Activated CD4-positive, alpha-beta T cell treated with anti-CD3 and anti-CD28 coated beads, Interleukin-2, amount 50 U/mL, for 48 hours (primary cell): ENCODE data around the gene COL7A1.
"Not testable (repeated sequence)": the region's sequence is repeated elsewhere in the genome, so short reads cannot be mapped to it uniquely, and the experiment has no call there.

Experiments used
- DNase-seq, 2 experiments: peaks; one replicate each; pipeline ENCODE4 v3.0.0-alpha.2; 2020

Gene COL7A1

GRCh38 chr3:48563382-48563918 lies 31.7 kb downstream of the COL7A1 start, which contains the start of gene UCN2:
Gene UCN2, minus strand, starts transcription at chr3:48563781. Its CDS starts 657 bp downstream, at chr3:48563124.
- no peak for DNase-seq

DNA sequence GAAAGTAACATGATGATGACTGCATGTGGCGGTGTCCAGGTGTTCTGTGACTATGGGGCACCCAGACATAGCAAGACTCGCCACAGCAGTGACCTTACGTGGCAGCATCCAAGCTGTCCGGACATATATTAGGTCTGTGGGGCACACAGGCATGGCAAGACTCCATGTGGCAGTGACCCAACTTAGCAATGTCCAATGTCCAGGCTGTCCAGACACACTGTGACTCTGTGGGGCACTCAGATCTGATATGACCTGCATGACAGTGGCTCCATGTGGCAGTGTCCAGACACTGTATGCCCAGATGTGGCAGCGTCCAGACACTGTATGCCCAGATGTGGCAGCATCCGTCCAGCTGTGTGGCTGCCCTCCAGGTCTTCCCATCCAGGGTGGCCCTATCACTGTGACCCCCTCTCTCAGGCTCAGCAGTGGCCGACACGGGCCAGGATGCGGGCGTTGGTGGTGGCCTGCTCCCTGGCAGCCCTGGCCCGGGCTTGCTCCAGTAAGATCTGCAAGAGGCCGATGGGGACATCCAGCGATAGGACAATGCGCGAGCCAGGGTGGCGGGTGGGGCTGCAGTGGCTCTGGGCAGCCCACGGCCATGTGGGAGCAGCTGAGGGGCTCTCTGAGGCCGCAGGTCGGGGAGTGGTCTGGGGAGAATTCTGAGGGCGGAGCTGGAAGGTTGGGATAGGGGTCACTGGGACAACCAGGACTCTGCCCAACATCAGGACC lies 32.6 kb downstream of the COL7A1 start:
- DNase-seq: no peak

DNA sequence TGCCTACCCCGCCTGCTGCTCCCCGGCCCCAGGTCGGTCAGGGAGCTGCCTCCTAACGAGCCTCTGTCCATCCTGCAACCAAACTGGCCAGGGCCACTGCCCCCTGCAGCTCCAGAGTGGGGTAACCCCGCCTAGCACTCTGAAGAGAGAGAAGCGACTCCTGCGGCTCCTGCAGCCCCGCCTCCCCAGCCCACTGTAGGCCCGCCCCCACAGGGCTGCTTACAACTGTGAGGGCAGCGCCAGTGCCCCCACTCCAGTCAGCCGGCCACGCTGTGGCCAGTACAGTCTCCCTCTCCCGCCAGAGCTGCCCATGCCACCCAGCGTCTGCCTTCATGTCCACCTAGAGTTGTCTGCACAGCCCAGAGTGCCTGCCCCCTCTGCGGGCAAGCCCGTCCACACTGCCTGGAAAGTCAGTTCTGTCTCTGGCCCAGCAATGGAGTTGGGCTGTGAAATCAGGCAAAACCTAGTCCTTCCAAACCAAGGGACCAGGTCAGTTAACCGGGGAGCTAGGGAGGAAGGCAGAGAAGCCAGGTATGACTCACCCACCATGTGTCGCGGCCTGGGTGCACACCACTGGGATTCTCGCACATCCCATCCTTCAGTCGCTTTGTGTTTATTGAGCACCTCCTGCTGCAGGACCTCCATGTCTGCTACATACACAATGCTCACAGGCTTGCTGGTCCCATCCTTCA lies 33.9 kb downstream of the COL7A1 start:
- DNase-seq: no peak

DNA sequence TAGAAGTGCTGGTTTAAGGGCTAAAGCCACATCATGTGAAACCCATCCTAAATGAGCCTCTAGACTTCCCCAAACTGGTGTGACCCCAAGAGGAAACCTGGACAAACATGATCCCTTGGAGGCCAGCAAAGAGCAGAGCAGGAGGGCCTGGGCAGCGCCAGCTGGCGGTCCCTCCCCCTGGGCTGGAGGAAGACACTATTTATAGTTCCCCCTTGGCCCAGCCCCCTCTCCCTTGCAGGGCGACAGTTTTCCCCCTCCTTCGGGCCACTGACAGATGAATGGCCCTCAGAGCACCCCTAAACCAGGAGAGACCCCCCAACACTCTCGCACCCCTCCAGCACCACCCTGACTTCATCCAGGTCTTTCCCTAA lies 34.5 kb downstream of the COL7A1 start:
- no peak for DNase-seq

- no peak for DNase-seq
Measured at GRCh38 chr3:48558493-48559134, 36.5 kb downstream of the COL7A1 start.

DNA sequence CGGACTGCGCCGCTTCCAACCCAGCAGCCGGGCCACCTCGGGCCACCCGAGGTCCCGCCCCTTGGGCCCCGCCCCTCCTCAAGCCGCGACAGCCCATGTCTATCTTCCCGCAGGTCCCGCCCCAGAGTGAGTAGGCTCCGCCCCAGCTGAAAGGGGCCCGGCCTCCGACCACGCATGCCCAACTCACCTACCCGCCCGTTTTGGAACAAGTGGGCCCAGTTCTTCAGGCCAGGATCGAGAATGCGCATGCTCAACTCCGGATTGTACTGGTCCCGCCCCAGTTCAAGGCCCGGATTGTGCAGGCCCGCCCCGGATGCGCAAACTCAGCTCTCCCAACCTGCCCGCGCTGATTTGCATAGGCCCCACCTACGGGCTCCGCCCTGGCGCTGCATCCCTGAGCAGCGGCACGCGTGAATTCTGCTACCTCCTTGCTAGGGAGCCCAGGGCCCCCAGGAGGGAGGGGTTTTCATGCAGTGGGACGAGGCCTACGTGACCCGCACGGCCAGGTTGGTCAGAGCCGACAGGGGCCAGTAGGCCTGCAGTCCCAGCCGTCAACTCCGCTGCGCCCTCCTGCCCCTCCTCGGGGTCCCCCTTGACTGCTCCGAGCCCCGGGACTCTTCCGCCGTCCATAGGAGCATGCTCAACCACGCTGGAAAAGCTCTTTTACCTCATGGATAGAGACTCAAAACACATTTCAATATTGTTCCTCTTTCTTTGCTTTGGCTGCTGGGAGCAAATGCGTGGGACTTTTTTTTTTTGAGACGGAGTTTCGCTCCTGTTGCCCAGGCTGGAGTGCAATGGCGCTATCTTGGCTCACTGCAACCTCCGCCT lies 38.1 kb downstream of the COL7A1 start, which contains the start of gene PFKFB4:
PFKFB4 (minus strand) TSS at position 8 of the 831 bp plus-strand sequence. CDS start 26 bp downstream, outside the sequence.
- DNase-seq: peak; percentile 100

- peak in 1 of 2 experiments; percentile 5 for DNase-seq
Measured at GRCh38 chr3:48555949-48556795, 39.0 kb downstream of the COL7A1 start.

DNA sequence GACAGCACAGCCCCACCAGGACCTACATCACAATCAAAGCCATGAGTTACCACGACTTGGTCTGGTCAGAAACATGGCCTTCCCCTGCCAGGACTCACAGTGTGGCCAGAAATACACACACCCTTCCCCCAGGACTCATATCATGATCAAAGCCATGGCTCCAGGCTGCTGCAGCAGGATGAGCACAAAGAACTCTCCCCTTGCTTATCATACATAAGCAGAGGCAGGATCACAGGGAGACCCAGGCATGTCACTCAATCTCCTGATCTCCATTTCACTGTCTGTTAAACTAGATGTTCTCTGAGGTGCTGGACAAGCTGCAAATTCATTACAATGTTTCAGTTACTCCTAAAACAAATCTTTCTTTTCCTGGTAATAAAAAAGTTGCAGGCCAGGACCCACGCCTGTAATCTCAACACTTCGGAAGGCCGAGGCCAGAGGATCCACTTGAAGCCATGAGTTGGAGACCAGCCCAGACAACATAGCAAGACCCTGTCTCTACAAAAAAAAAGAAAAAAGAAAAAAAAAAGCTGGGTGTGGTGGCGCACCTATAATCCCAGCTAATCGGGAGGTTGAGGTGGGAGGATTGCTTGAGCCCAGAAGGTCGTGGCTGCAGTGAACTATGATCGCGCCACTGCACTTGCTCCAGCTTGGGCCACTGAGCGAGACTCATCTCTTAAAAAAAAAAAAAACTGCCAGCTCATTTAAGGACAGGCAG lies 39.7 kb downstream of the COL7A1 start:
- DNase-seq: no peak

- no peak for DNase-seq
Measured at GRCh38 chr3:48553886-48554845, 41.0 kb downstream of the COL7A1 start.

DNA sequence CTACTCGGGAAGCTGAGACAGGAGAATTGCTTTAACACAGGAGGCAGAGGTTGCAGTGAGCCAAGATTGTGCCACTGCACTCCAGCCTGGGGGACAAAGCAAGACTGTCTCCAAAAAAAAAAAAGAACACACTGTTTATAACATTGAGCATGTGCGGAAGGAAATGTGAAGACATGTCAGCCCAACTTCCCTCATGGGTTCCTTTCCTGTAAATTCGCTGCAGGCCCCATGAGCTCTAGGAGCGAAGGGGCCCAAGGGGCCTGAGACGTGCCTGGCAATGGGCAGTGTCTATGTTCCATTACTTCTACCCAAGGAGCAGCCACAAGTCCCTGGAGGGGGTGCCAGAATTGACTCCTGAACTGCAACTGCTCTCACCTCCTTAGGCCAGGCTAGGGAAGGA lies 41.8 kb downstream of the COL7A1 start:
- no peak for DNase-seq

GRCh38 chr3:48552111-48552951 lies 42.8 kb downstream of the COL7A1 start:
- DNase-seq: no peak

GRCh38 chr3:48551651-48552050 lies 43.5 kb downstream of the COL7A1 start:
- DNase-seq: not testable (repeated sequence)

GRCh38 chr3:48548729-48549705 lies 46.1 kb downstream of the COL7A1 start:
- DNase-seq: peak; percentile 88 to 90

- DNase-seq: no peak
Measured at GRCh38 chr3:48548126-48548525, 47.0 kb downstream of the COL7A1 start.

GRCh38 chr3:48546203-48546829 lies 48.8 kb downstream of the COL7A1 start:
- no peak for DNase-seq

GRCh38 chr3:48544141-48544540 lies 51.0 kb downstream of the COL7A1 start:
- DNase-seq: no peak
